ENCODE results near the gene TMEM256. TPM values are rescaled to one million over a fixed set of nuclear protein-coding genes. Genes with fewer than 3 reads are reported as not detected.

TMEM256 gene
- total and polyA plus RNA-seq, 9 of the 15 experiments (the other 6 are each of a cell fraction or from before 2014, with no cell fraction given), result 43.4 to 177 (median 68.5) TPM

DNA sequence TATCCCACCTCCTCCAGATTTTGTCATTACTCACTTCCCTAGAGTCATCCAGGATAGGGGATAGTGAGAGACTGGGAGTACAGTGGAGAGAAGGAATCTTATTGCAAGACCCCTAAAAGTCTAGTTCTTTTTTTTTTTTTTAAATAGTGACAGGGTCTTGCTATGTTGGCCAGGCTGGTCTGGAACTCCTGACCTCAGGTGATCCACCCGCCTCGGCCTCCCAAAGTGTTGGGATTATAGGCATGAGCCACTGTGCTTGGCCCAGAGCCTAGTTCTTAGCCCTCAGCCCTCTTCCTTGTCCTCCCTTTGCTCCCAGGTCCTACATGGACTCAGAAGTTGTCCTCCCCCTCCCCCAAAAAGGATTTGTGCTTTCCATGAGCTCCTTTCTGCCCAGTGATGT, 38.2 kb upstream of the TMEM256 start:
- H3K4me1 ChIP-seq (replicated peaks in 1 of 2; ENCODE audit: control insufficient read depth in 2 of 2, insufficient read depth in 2 of 2, low read length in 2 of 2), result peaks cover 18 to 73% of the 10 kb centered on the region in 2 experiments; a peak in 4 of 5 replicates
- ATAC-seq (no peak), FAIRE-seq (no peak), DNase-seq (ENCODE audit: extremely low read depth in 1 of 4, low spot score in 3 of 4) (no peak)
- H3K9me1 ChIP-seq (ENCODE audit: control insufficient read depth, insufficient read depth, low read length), result peaks cover 3% of the 10 kb centered on the region
- no peak overlapping the region for H3K4me2 ChIP-seq (ENCODE audit: insufficient read depth, low read length)
- H2AFZ ChIP-seq (ENCODE audit: low read depth, low read length), result no peak overlapping the region
- POLR2A ChIA-PET, result interaction anchor here (0.5 to 2.0 kb wide), 5 partner anchors 35 to 410 kb away, joined by 3 to 8 read pairs (median 3); partner anchors contain the start of genes POLR2A and SAT2
- H3K36me3 ChIP-seq (ENCODE audit: control insufficient read depth, insufficient read depth, low read length), result no peaks in the 10 kb centered on the region
- no peaks in the 10 kb centered on the region for H3K9me3 ChIP-seq (replicated peaks; ENCODE audit: control insufficient read depth, insufficient read depth, low read depth, low read length)
- no peaks in the 10 kb centered on the region for H3K27me3 ChIP-seq (ENCODE audit: control insufficient read depth in 2 of 2, insufficient read depth in 2 of 2, low read length in 2 of 2)
- CTCF ChIA-PET (ENCODE audit: low intra/inter-chr PET ratio), result no interaction called here
- in situ Hi-C loops (cut with MboI), result no loop called here
- intact Hi-C loops (cut with micrococcal nuclease), result no loop called here
- H3K27ac ChIP-seq (ENCODE audit: extremely low read depth, low read depth, low read length), result no peak overlapping the region
- peak overlapping the region in 1 of 2 experiments; percentile 17; a peak in 1 of 4 replicates for H3K9ac ChIP-seq (ENCODE audit: insufficient read depth in 1 of 2, low read depth in 2 of 2, low read length in 2 of 2)
- H3K79me2 ChIP-seq (ENCODE audit: control insufficient read depth, insufficient read depth, low read length), result no peaks in the 10 kb centered on the region; the same call in 2 of the 3 replicates
- no TSS peak for BruUV-seq (replicated peaks)
- WGBS (ENCODE audit: insufficient coverage, low coverage, missing lambda C conversion rate), result no CpG with 5 or more reads among the region's 2 CpGs
- TF ChIP-seq MAFK (IDR thresholded peaks at IDR 0.05; ENCODE audit: low read length) (no peak), ZNF121 (CRISPR knock-in tag; conservative IDR thresholded peaks at IDR 0.05) (peak; percentile 82), ZKSCAN3 (CRISPR knock-in tag; IDR thresholded peaks at IDR 0.05) (no peak), POLR3G (IDR thresholded peaks at IDR 0.05; ENCODE audit: extremely low read depth, insufficient read length, insufficient replicate concordance) (no peak), ETV5 (CRISPR knock-in tag; IDR thresholded peaks at IDR 0.05; ENCODE audit: low read depth) (no peak), KDM1A (IDR thresholded peaks at IDR 0.05) (peak in 1 of 2 experiments; percentile 76; a peak in 2 of 4 replicates), NFIC (IDR thresholded peaks at IDR 0.05) (peak; percentile 20; the same call in 1 of the 2 replicates), GATAD2A (IDR thresholded peaks at IDR 0.05) (no peak), BCOR (IDR thresholded peaks at IDR 0.05) (0 out of 2 replicates have a peak, but pooled peaks have one; percentile 37)
- H3K4me3 ChIP-seq, result no peak overlapping the region
- no peaks in the 10 kb centered on the region for H4K20me1 ChIP-seq (replicated peaks; ENCODE audit: control insufficient read depth, insufficient read depth, low read length)
